Measurements from ENCODE around the gene SNX9.

The SNX9 gene

GRCh38 chr6:157985378-157986155 lies 162.5 kb downstream of the SNX9 start:
- H3K27ac Mint-ChIP-seq = no peak overlapping the region
- H3K27me3 Mint-ChIP-seq = peaks cover 1% of the 10 kb centered on the region
- no peaks in the 10 kb centered on the region for H3K9me3 Mint-ChIP-seq
- no peak for ATAC-seq
- peaks cover 59% of the 10 kb centered on the region for H3K4me1 Mint-ChIP-seq
- no peak for DNase-seq
- no peak overlapping the region for H3K4me3 Mint-ChIP-seq
- peaks cover 5% of the 10 kb centered on the region for H3K36me3 Mint-ChIP-seq (ENCODE audit: low read depth)

GRCh38 chr6:157987788-157988699 lies 165.0 kb downstream of the SNX9 start:
- Mint-ChIP-seq H3K27ac (no peak overlapping the region), H3K9me3 (no peaks in the 10 kb centered on the region), H3K36me3 (ENCODE audit: low read depth) (peaks cover 9% of the 10 kb centered on the region), H3K4me1 (peaks cover 57% of the 10 kb centered on the region), H3K27me3 (no peaks in the 10 kb centered on the region), H3K4me3 (no peak overlapping the region)
- ATAC-seq (no peak), DNase-seq (no peak)

- no peak for DNase-seq
- peaks cover 56% of the 10 kb centered on the region for H3K4me1 Mint-ChIP-seq
- peaks cover 4% of the 10 kb centered on the region for H3K36me3 Mint-ChIP-seq (ENCODE audit: low read depth)
Measured at GRCh38 chr6:157988700-157989063, 165.6 kb downstream of the SNX9 start.

GRCh38 chr6:157989541-157990289 lies 166.7 kb downstream of the SNX9 start:
- Mint-ChIP-seq H3K27ac (peak overlapping the region; percentile 5), H3K36me3 (ENCODE audit: low read depth) (peaks cover 4% of the 10 kb centered on the region), H3K27me3 (no peaks in the 10 kb centered on the region), H3K9me3 (no peaks in the 10 kb centered on the region), H3K4me1 (peaks cover 49% of the 10 kb centered on the region), H3K4me3 (peak overlapping the region; percentile 40)
- DNase-seq = no peak
- ATAC-seq = peak; percentile 7

More at GRCh38 chr6:157988700-157989063, 165.6 kb downstream of the SNX9 start:
- ATAC-seq = no peak
- Mint-ChIP-seq H3K27ac (no peak overlapping the region), H3K4me3 (no peak overlapping the region), H3K27me3 (no peaks in the 10 kb centered on the region), H3K9me3 (no peaks in the 10 kb centered on the region)

GRCh38 chr6:157990321-157991066 lies 167.4 kb downstream of the SNX9 start:
- Mint-ChIP-seq H3K36me3 (ENCODE audit: low read depth) (peaks cover 4% of the 10 kb centered on the region), H3K4me3 (peak overlapping the region; percentile 40), H3K27me3 (no peaks in the 10 kb centered on the region), H3K4me1 (peaks cover 43% of the 10 kb centered on the region), H3K27ac (peak overlapping the region; percentile 5), H3K9me3 (no peaks in the 10 kb centered on the region)
- peak; percentile 30 for DNase-seq
- peak; percentile 83 for ATAC-seq

GRCh38 chr6:157991067-157991432 lies 168.0 kb downstream of the SNX9 start:
- Mint-ChIP-seq H3K27me3 (no peaks in the 10 kb centered on the region), H3K4me1 (peaks cover 44% of the 10 kb centered on the region), H3K27ac (no peak overlapping the region), H3K4me3 (no peak overlapping the region), H3K36me3 (ENCODE audit: low read depth) (peaks cover 4% of the 10 kb centered on the region), H3K9me3 (no peaks in the 10 kb centered on the region)
- no peak for ATAC-seq
- no peak for DNase-seq

GRCh38 chr6:157993076-157993475 lies 170.0 kb downstream of the SNX9 start:
- H3K36me3 Mint-ChIP-seq (ENCODE audit: low read depth) = peaks cover 4% of the 10 kb centered on the region
- no peak overlapping the region for H3K4me3 Mint-ChIP-seq
- no peak overlapping the region for H3K27ac Mint-ChIP-seq
- no peak for DNase-seq
- H3K4me1 Mint-ChIP-seq = peaks cover 49% of the 10 kb centered on the region
- no peaks in the 10 kb centered on the region for H3K27me3 Mint-ChIP-seq
- ATAC-seq = no peak
- no peaks in the 10 kb centered on the region for H3K9me3 Mint-ChIP-seq

- Mint-ChIP-seq H3K27me3 (no peaks in the 10 kb centered on the region), H3K27ac (no peak overlapping the region), H3K4me1 (peaks cover 41% of the 10 kb centered on the region), H3K9me3 (no peaks in the 10 kb centered on the region), H3K4me3 (no peak overlapping the region), H3K36me3 (ENCODE audit: low read depth) (peaks cover 4% of the 10 kb centered on the region)
- ATAC-seq (no peak), DNase-seq (no peak)
Measured at GRCh38 chr6:157994125-157994795, 171.2 kb downstream of the SNX9 start.
